COR-L47 (cell line): ENCODE results near the gene IL1B.
A peak's percentile ranks its signal among the peaks of the same experiment; 100 is the strongest.
"Not testable (repeated sequence)": the region's sequence is repeated elsewhere in the genome, so short reads cannot be mapped to it uniquely, and the experiment has no call there.

Source experiments
- DNase-seq: peaks from one replicate; lab custom pipeline; 2025; lab: John Stamatoyannopoulos, UW

The IL1B gene

GRCh38 chr2:112850588-112850987 is 14.0 kb upstream of the IL1B start:
- no peak for DNase-seq

GRCh38 chr2:112849956-112850355 is 13.4 kb upstream of the IL1B start:
- DNase-seq: no peak

GRCh38 chr2:112848833-112849232 is 12.3 kb upstream of the IL1B start:
- DNase-seq: peak; percentile 66

- DNase-seq: no peak
Measured at GRCh38 chr2:112846031-112846430, 9.5 kb upstream of the IL1B start.

- no peak for DNase-seq
Measured at GRCh38 chr2:112843836-112844235, 7.3 kb upstream of the IL1B start.

- DNase-seq: no peak
Measured at GRCh38 chr2:112843288-112843687, 6.7 kb upstream of the IL1B start.

GRCh38 chr2:112841295-112842044 is 4.9 kb upstream of the IL1B start:
- no peak for DNase-seq

- no peak for DNase-seq
Measured at GRCh38 chr2:112840068-112840445, 3.5 kb upstream of the IL1B start.

GRCh38 chr2:112839407-112840067 is 3.0 kb upstream of the IL1B start:
- no peak for DNase-seq

- DNase-seq: no peak
Measured at GRCh38 chr2:112836163-112836560, 417 bp downstream of the IL1B start.

- no peak for DNase-seq
Measured at GRCh38 chr2:112835536-112836162, 930 bp downstream of the IL1B start.

GRCh38 chr2:112835061-112835501 is 1.5 kb downstream of the IL1B start:
- no peak for DNase-seq

GRCh38 chr2:112834396-112835037 is 2.1 kb downstream of the IL1B start:
- no peak for DNase-seq

GRCh38 chr2:112833976-112834375 is 2.6 kb downstream of the IL1B start:
- no peak for DNase-seq

GRCh38 chr2:112833639-112833931 is 3.0 kb downstream of the IL1B start:
- DNase-seq: not testable (repeated sequence)

- DNase-seq: no peak
Measured at GRCh38 chr2:112832841-112833638, 3.5 kb downstream of the IL1B start.

GRCh38 chr2:112831946-112832840 is 4.4 kb downstream of the IL1B start:
- no peak for DNase-seq

- DNase-seq: no peak
Measured at GRCh38 chr2:112831513-112831845, 5.1 kb downstream of the IL1B start.

- no peak for DNase-seq
Measured at GRCh38 chr2:112830682-112831512, 5.7 kb downstream of the IL1B start.

- no peak for DNase-seq
Measured at GRCh38 chr2:112829961-112830681, 6.5 kb downstream of the IL1B start.
